GM12878 (cell line): ENCODE measurements around the gene LIN7B. TPM values are rescaled to one million over a fixed set of nuclear protein-coding genes. Genes with fewer than 3 reads are reported as not detected.

Experiments
- BHLHE40 ChIP-seq, 2 experiments: fragments of 450-650 bp in 1 of 2; IDR thresholded peaks; 2 replicates each; pipeline ENCODE4 v1.6.1; 2011 to 2017; ENCODE audit warnings: low read depth in 2 of 2, borderline replicate concordance in 1 of 2, improper control_type of control experiment in 1 of 2, low read length in 1 of 2, mild to moderate bottlenecking in 1 of 2
- JUNB ChIP-seq: IDR thresholded peaks from 2 replicates; pipeline ENCODE4 v1.6.1; 2016; ENCODE audit warnings: antibody characterized with exemption, mild to moderate bottlenecking
- MEF2B ChIP-seq: fragments of 450-650 bp; IDR thresholded peaks from 2 replicates; pipeline ENCODE4 v1.6.1; 2018; ENCODE audit warnings: mild to moderate bottlenecking, moderate library complexity; ENCODE audit not compliant: partially characterized antibody, poor library complexity, severe bottlenecking
- NFYA ChIP-seq: IDR thresholded peaks from 2 replicates; pipeline ENCODE4 v1.6.1; 2011; ENCODE audit warnings: low read depth, mild to moderate bottlenecking, low read length, improper control_type of control experiment, borderline replicate concordance
- PAX5 ChIP-seq: IDR thresholded peaks from 2 replicates; pipeline ENCODE4 v1.6.1; 2011; ENCODE audit warnings: low read depth, low read length, borderline replicate concordance
- PBX3 ChIP-seq: IDR thresholded peaks from 2 replicates; pipeline ENCODE4 v1.6.1; 2011; ENCODE audit warnings: mild to moderate bottlenecking, low read depth, low read length, moderate library complexity; ENCODE audit not compliant: insufficient replicate concordance
- PML ChIP-seq: IDR thresholded peaks from 2 replicates; pipeline ENCODE4 v1.6.1; 2012; ENCODE audit warnings: low read length, inconsistent platforms
- RB1 ChIP-seq: fragments of 450-650 bp; formaldehyde crosslinking; IDR thresholded peaks from 2 replicates; pipeline ENCODE4 v1.6.1; 2017; ENCODE audit warnings: mild to moderate bottlenecking, borderline replicate concordance
- RELB ChIP-seq: fragments of 450-650 bp; IDR thresholded peaks from 2 replicates; pipeline ENCODE4 v1.6.1; 2017; ENCODE audit warnings: low read depth, mild to moderate bottlenecking, moderate library complexity
- WRNIP1 ChIP-seq: IDR thresholded peaks from 2 replicates; pipeline ENCODE4 v1.6.1; 2011; ENCODE audit warnings: low read depth, low read length, improper control_type of control experiment, borderline replicate concordance
- ZBED1 ChIP-seq: IDR thresholded peaks from 2 replicates; pipeline ENCODE4 v1.6.1; 2016; ENCODE audit warnings: borderline replicate concordance
- ZBTB11 ChIP-seq: fragments of 450-650 bp; formaldehyde crosslinking; IDR thresholded peaks from 2 replicates; pipeline ENCODE4 v1.5.0; 2022; ENCODE audit warnings: mild to moderate bottlenecking, missing genetic modification characterization
- polyA plus RNA-seq, 11 experiments: library from polyadenylated mRNA; depleted of rRNA in 4 of 11; unstranded in 6 of 11; stranded (reverse) in 5 of 11; fragments of >200 nt; fragmentation: Nextera tagmentation in 4 of 11; fragmentation: Illumina TruSeq in 1 of 11; extraction: Ambion mirVana in 4 of 11; extraction: Trizol in 1 of 11; gene quantifications; 1 replicate in 1 of 11; 2 replicates in 10 of 11; pipeline versions ENCODE4 v1.2.1 to v1.2.3, GENCODE V29; 2011 to 2016; ENCODE audit warnings: inconsistent platforms in 2 of 11, missing spikeins in 2 of 11, low read depth in 1 of 11
- total RNA-seq, 4 experiments: library from RNA; depleted of rRNA in 3 of 4; stranded (reverse); fragments of >200 nt in 3 of 4; fragmentation: Illumina TruSeq in 1 of 4; extraction: Trizol in 1 of 4; gene quantifications; 2 replicates each; pipeline versions ENCODE4 v1.2.1 to v1.2.3, GENCODE V29; 2013 to 2021

LIN7B gene
- total and polyA plus RNA-seq, 10 of the 15 experiments (the other 5 are each of a cell fraction or from before 2014, with no cell fraction given) = 0.15 to 3.5 (median 1.6) TPM; not detected in 2

- TF ChIP-seq ZBTB11 (CRISPR knock-in tag) (no peak), NFYA (no peak), RB1 (no peak), PML (no peak), BHLHE40 (IDR thresholded peaks at IDR 0.05; ENCODE audit: borderline replicate concordance in 1 of 2, low read depth in 2 of 2, low read length in 1 of 2) (no peak), RELB (no peak), JUNB (no peak), PAX5 (no peak), PBX3 (no peak), ZBED1 (no peak), MEF2B (no peak), WRNIP1 (no peak)
Measured at GRCh38 chr19:49080392-49080791, 33.8 kb upstream of the LIN7B start (continued).
